SK-N-SH (cell line): ENCODE measurements around the gene PTDSS2. TPM values are rescaled to one million over a fixed set of nuclear protein-coding genes. Genes with fewer than 3 reads are reported as not detected.

Experiments used
- CTCF ChIA-PET: fragments of 300-600, 350-600 bp; formaldehyde crosslinking; extraction: SDS; loops from one replicate; lab custom pipeline; 2021; lab: Yijun Ruan, JAX
- POLR2A ChIA-PET: fragments of 350-600 bp; sonication (Branson Sonifier 250); formaldehyde crosslinking; extraction: SDS; loops from one replicate; lab custom pipeline; 2020; ENCODE audit warnings: antibody characterized with exemption, inconsistent platforms; lab: Yijun Ruan, JAX
- DNase-seq: peaks from one replicate; pipeline ENCODE4 v3.0.0; 2012
- H2AFZ ChIP-seq: fragments of 200-600 bp; sonication (generic); 2 replicates; pipeline ENCODE4 v1.8.1; 2016; ENCODE audit warnings: antibody characterized with exemption, mild to moderate bottlenecking, low read depth
- H3F3A ChIP-seq: fragments of 200-600 bp; sonication (generic); replicated peaks from 2 replicates; pipeline ENCODE3; 2016; ENCODE audit warnings: antibody characterized with exemption, mild to moderate bottlenecking; ENCODE audit not compliant: insufficient read depth
- H3K27ac ChIP-seq, 2 experiments: fragments of 200-500 bp in 1 of 2; fragments of 200-600 bp in 1 of 2; sonication (Bioruptor generic) in 1 of 2; sonication (generic), shearing (Covaris generic) in 1 of 2; 2 replicates each; pipeline versions ENCODE4 v1.5.1 to v1.6.1; 2014 to 2016; ENCODE audit warnings: low read depth in 2 of 2, inconsistent platforms in 1 of 2, low read length in 1 of 2, mild to moderate bottlenecking in 1 of 2, mixed read lengths in 1 of 2
- H3K27me3 ChIP-seq: fragments of 200-600 bp; sonication (generic), shearing (Covaris generic); 2 replicates; pipeline ENCODE4 v1.6.1; 2016; ENCODE audit warnings: mixed run types; ENCODE audit not compliant: insufficient read depth
- H3K36me3 ChIP-seq, 2 experiments: fragments of 200-500 bp in 1 of 2; fragments of 200-600 bp in 1 of 2; sonication (Bioruptor generic) in 1 of 2; sonication (generic) in 1 of 2; replicated peaks in 1 of 2; 2 replicates each; pipeline versions ENCODE3 to v1.5.1; 2014 to 2016; ENCODE audit warnings: low read length in 1 of 2, mild to moderate bottlenecking in 1 of 2; ENCODE audit not compliant: insufficient read depth in 2 of 2, control insufficient read depth in 1 of 2
- H3K4me1 ChIP-seq, 2 experiments: fragments of 200-500 bp in 1 of 2; fragments of 200-600 bp in 1 of 2; sonication (Bioruptor generic) in 1 of 2; sonication (generic), shearing (Covaris generic) in 1 of 2; 2 replicates each; pipeline versions ENCODE4 v1.5.1 to v1.6.1; 2014 to 2016; ENCODE audit warnings: low read depth in 1 of 2, low read length in 1 of 2, mixed run types in 1 of 2; ENCODE audit not compliant: insufficient read depth in 2 of 2, control insufficient read depth in 1 of 2
- H3K4me2 ChIP-seq: fragments of 200-600 bp; sonication (generic), shearing (Covaris generic); 2 replicates; pipeline ENCODE4 v1.6.1; 2017; ENCODE audit warnings: mixed run types
- H3K4me3 ChIP-seq, 2 experiments: fragments of 200-500 bp in 1 of 2; fragments of 200-600 bp in 1 of 2; sonication (Bioruptor generic) in 1 of 2; sonication (generic), shearing (Covaris generic) in 1 of 2; 2 replicates each; pipeline versions ENCODE4 v1.5.1 to v1.8.1; 2014 to 2016; ENCODE audit warnings: low read depth in 2 of 2, inconsistent platforms in 1 of 2, low read length in 1 of 2, mild to moderate bottlenecking in 1 of 2, mixed read lengths in 1 of 2, moderate library complexity in 1 of 2
- H3K79me2 ChIP-seq: fragments of 200-600 bp; sonication (generic); 2 replicates; pipeline ENCODE4 v1.8.1; 2017; ENCODE audit warnings: mild to moderate bottlenecking; ENCODE audit not compliant: insufficient read depth
- H3K9ac ChIP-seq: fragments of 200-600 bp; sonication (generic); 2 replicates; pipeline ENCODE4 v1.6.1; 2017; ENCODE audit warnings: mixed run types
- H3K9me2 ChIP-seq: fragments of 200-600 bp; sonication (generic); 2 replicates; pipeline ENCODE4 v1.6.1; 2017; ENCODE audit warnings: mixed run types
- H3K9me3 ChIP-seq: fragments of 200-600 bp; sonication (generic); 2 replicates; pipeline ENCODE4 v1.6.1; 2017; ENCODE audit warnings: mixed run types, mild to moderate bottlenecking, moderate library complexity
- H4K20me1 ChIP-seq: fragments of 200-600 bp; sonication (generic); 2 replicates; pipeline ENCODE4 v1.6.1; 2017; ENCODE audit warnings: mild to moderate bottlenecking, mixed run types; ENCODE audit not compliant: insufficient read depth
- CTCF ChIP-seq: fragments of 200-600 bp; sonication (generic); IDR thresholded peaks from 2 replicates; pipeline ENCODE4 v1.6.1; 2017; ENCODE audit warnings: antibody characterized with exemption, mild to moderate bottlenecking, moderate library complexity
- ELF1 ChIP-seq: IDR thresholded peaks from 2 replicates; pipeline ENCODE4 v1.4.0; 2012
- EP300 ChIP-seq, 2 experiments: IDR thresholded peaks; 2 replicates each; pipeline versions ENCODE4 v1.4.0 to v1.6.1; 2012; ENCODE audit warnings: borderline replicate concordance in 1 of 2, low read depth in 1 of 2, low read length in 1 of 2
- EZH2phosphoT487 ChIP-seq: fragments of 200-600 bp; sonication (generic); IDR thresholded peaks from 2 replicates; pipeline ENCODE4 v1.6.1; 2017; ENCODE audit warnings: low read depth, mixed run types, mild to moderate bottlenecking, antibody characterized with exemption, moderate library complexity, borderline replicate concordance
- FOSL2 ChIP-seq: IDR thresholded peaks from 2 replicates; pipeline ENCODE4 v1.4.0; 2012; ENCODE audit warnings: low read depth, mild to moderate bottlenecking, moderate library complexity, borderline replicate concordance
- FOXJ3 ChIP-seq: sonication (generic); formaldehyde crosslinking; IDR thresholded peaks from 2 replicates; pipeline ENCODE4 v1.5.1; 2020; ENCODE audit warnings: mild to moderate bottlenecking, missing genetic modification reagents
- GABPA ChIP-seq: IDR thresholded peaks from 2 replicates; pipeline ENCODE4 v1.4.0; 2012; ENCODE audit warnings: low read depth, mild to moderate bottlenecking
- GATA2 ChIP-seq: sonication (generic); formaldehyde crosslinking; IDR thresholded peaks from 2 replicates; pipeline ENCODE4 v1.5.0; 2020; ENCODE audit warnings: mild to moderate bottlenecking, missing genetic modification reagents
- JUND ChIP-seq: IDR thresholded peaks from 2 replicates; pipeline ENCODE4 v1.4.0; 2012
- MXI1 ChIP-seq: IDR thresholded peaks from 2 replicates; pipeline ENCODE4 v1.6.1; 2012; ENCODE audit warnings: mild to moderate bottlenecking, low read depth, low read length, improper control_type of control experiment
- NRF1 ChIP-seq: IDR thresholded peaks from 2 replicates; pipeline ENCODE4 v1.6.1; 2012; ENCODE audit warnings: low read depth, mild to moderate bottlenecking, low read length
- RCOR1 ChIP-seq: fragments of 150-350 bp; IDR thresholded peaks from 2 replicates; pipeline ENCODE4 v1.6.1; 2017; ENCODE audit warnings: antibody characterized with exemption, low read length
- REST ChIP-seq: IDR thresholded peaks from 2 replicates; pipeline ENCODE4 v1.6.1; 2012; ENCODE audit warnings: mild to moderate bottlenecking, low read depth, low read length, moderate library complexity
- RXRA ChIP-seq: IDR thresholded peaks from 2 replicates; pipeline ENCODE4 v1.4.0; 2012; ENCODE audit warnings: low read depth, mild to moderate bottlenecking, borderline replicate concordance
- SMC3 ChIP-seq: IDR thresholded peaks from 2 replicates; pipeline ENCODE4 v1.6.1; 2012; ENCODE audit warnings: low read depth, low read length, improper control_type of control experiment
- USF2 ChIP-seq: fragments of 150-350 bp; IDR thresholded peaks from 2 replicates; pipeline ENCODE4 v1.6.1; 2017; ENCODE audit warnings: antibody characterized with exemption, low read length, low read depth, borderline replicate concordance
- YY1 ChIP-seq: IDR thresholded peaks from 2 replicates; pipeline ENCODE4 v1.4.0; 2012; ENCODE audit warnings: low read depth, mild to moderate bottlenecking
- WGBS: methylation state at CpG from one replicate; pipeline ENCODE4 v1.1.6; 2017; ENCODE audit warnings: low lambda C conversion rate; 5-methylcytosine and 5-hydroxymethylcytosine counted together
- polyA plus RNA-seq, 3 experiments: library from polyadenylated mRNA; depleted of rRNA; stranded (reverse); fragments of >200 nt; gene quantifications; 2 replicates each; pipeline ENCODE4 v1.2.3, GENCODE V29; 2012
- TF ChIP-seq, protein P1 (sequence below): IDR thresholded peaks from 2 replicates; pipeline ENCODE4 v1.4.0; 2012; ENCODE audit warnings: low read depth, borderline replicate concordance

PTDSS2 gene
- polyA plus RNA-seq, 1 of the 3 experiments (the other 2 are of a cell fraction): 28.6 TPM

- WGBS: 97% methylated on average over 17 of the region's 27 CpGs
- no peaks in the 10 kb centered on the region for H3K79me2 ChIP-seq
- H3K4me3 ChIP-seq: no peak overlapping the region
- ChIA-PET POLR2A (no interaction called here), CTCF (interaction anchor here (6.6 kb wide), 1 partner anchor 45 kb away, joined by 77 read pairs; the partner anchor contains the start of gene PTDSS2)
- no peaks in the 10 kb centered on the region for H3K9me2 ChIP-seq
- no peak overlapping the region for H2AFZ ChIP-seq
- H3K27ac ChIP-seq: no peak overlapping the region
- peaks cover 9% of the 10 kb centered on the region; the same call in 1 of the 2 replicates for H3K27me3 ChIP-seq
- no peaks in the 10 kb centered on the region for H3K36me3 ChIP-seq
- no peaks in the 10 kb centered on the region for H3K9me3 ChIP-seq
- TF ChIP-seq RCOR1: no peak
- TF ChIP-seq FOSL2: no peak
- TF ChIP-seq YY1: no peak
- no peak for TF ChIP-seq MXI1
- TF ChIP-seq GATA2: no peak
- TF ChIP-seq USF2: no peak
- TF ChIP-seq ELF1: no peak
- TF ChIP-seq EP300 (IDR thresholded peaks at IDR 0.05; ENCODE audit: borderline replicate concordance in 1 of 2, low read depth in 1 of 2, low read length in 1 of 2): no peak
- no peak for TF ChIP-seq EZH2phosphoT487
- no peak for TF ChIP-seq REST
- TF ChIP-seq, protein P1, sequence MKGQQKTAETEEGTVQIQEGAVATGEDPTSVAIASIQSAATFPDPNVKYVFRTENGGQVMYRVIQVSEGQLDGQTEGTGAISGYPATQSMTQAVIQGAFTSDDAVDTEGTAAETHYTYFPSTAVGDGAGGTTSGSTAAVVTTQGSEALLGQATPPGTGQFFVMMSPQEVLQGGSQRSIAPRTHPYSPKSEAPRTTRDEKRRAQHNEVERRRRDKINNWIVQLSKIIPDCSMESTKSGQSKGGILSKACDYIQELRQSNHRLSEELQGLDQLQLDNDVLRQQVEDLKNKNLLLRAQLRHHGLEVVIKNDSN: no peak
- no peak for TF ChIP-seq SMC3
- TF ChIP-seq FOXJ3 (CRISPR knock-in tag): no peak
- TF ChIP-seq CTCF: no peak
- TF ChIP-seq NRF1: no peak
- no peak for TF ChIP-seq GABPA
- TF ChIP-seq JUND: no peak
- no peak for TF ChIP-seq RXRA
- peaks cover 0 to 11% of the 10 kb centered on the region in 2 experiments; a peak in 1 of 4 replicates for H3K4me1 ChIP-seq
- no peaks in the 10 kb centered on the region for H4K20me1 ChIP-seq
- no peaks in the 10 kb centered on the region for H3F3A ChIP-seq
- H3K4me2 ChIP-seq: no peak overlapping the region
- no peak for DNase-seq
- no peak overlapping the region for H3K9ac ChIP-seq
Observed at GRCh38 chr11:403761-404431, 46.2 kb upstream of the PTDSS2 start.
